Measurements from ENCODE around the gene TUBB3.

TUBB3 gene

DNA sequence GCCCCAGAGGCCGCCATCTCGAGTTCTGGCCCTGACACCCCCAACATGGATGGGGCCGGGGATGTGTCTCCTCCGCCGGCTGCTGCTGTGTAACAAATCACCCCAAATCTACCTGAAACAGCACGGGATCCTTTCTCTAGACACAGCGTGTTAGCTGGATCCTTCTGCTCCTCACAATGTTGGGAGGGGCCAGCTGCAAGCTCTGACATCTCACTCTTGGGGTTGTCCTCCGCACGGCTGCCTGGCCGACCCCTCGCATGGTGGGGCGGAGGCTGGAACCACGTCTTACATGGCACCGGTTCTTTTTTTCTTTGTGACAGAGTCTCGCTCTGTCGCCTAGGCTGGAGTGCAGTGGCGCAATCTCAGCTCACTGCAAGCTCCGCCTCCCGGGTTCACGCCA is 13.8 kb downstream of the TUBB3 start:
- Histone ChIP-seq H3K27me3 (ENCODE audit: control insufficient read depth, insufficient read depth, low read length) (no peaks in the 10 kb centered on the region), H3K36me3 (ENCODE audit: control insufficient read depth, insufficient read depth, low read length) (no peaks in the 10 kb centered on the region), H3K4me3 (ENCODE audit: low read length) (no peak overlapping the region), H3K9me3 (ENCODE audit: control insufficient read depth, low read length) (no peaks in the 10 kb centered on the region), H3K4me1 (ENCODE audit: control insufficient read depth, insufficient read depth, low read length) (no peaks in the 10 kb centered on the region), H3K9ac (ENCODE audit: low read length) (no peak overlapping the region)

DNA sequence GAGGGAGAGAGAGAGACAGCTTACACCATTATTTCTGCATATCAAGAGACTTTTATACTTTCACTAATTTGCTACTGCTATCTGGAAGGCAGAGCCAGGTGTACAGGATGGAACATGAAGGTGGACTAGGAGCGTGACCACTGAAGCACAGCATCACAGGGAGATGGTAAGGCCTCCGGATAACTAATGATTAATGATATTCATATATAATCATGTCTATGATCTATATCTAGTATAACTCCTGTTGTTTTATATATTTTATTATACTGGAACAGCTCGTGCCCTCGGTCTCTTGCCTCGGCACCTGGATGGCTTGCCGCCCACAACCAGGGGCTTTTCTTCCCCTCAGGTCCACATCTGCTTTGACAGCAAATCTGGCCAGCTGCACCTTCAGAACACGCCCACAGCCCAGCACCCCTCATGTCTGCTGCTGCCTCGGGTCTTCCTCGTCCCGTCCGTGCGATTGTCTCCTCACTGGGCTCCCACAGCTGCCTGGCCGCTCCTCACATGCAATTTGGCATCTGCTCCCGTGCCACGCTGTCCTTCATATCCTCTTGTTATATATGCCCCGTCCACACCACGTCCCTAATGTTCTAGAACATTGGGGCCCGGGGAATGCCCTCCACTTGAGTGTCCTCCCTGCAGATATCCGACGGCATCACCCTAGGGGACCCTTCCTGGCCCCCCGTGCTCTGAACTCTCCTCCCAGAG is 15.2 kb downstream of the TUBB3 start:
- Histone ChIP-seq H3K9ac (ENCODE audit: low read length) (no peak overlapping the region), H3K27me3 (ENCODE audit: control insufficient read depth, insufficient read depth, low read length) (no peaks in the 10 kb centered on the region), H3K4me1 (ENCODE audit: control insufficient read depth, insufficient read depth, low read length) (no peaks in the 10 kb centered on the region), H3K9me3 (ENCODE audit: control insufficient read depth, low read length) (no peaks in the 10 kb centered on the region), H3K4me3 (ENCODE audit: low read length) (no peak overlapping the region), H3K36me3 (ENCODE audit: control insufficient read depth, insufficient read depth, low read length) (no peaks in the 10 kb centered on the region)

DNA sequence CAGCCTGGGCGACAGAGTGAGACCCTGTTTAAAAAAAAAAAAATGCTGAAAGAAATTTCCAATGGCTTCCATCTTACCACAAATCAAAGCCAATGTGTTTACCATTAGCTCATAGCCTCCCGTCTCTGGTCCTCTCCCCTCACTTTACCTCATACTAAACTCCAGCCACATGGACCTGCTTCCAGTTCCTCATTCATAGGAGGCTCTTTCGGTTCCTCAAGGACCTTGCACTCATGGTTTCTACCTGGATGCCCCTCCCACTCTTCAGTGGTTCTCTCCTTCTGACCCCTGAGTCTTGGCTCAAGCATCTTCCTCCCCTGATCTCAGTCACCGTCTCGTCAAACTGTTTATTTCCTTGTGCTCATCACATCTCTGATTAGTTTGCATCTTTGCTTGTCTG is 21.6 kb downstream of the TUBB3 start:
- Histone ChIP-seq H3K9me3 (ENCODE audit: control insufficient read depth, low read length) (no peaks in the 10 kb centered on the region), H3K27me3 (ENCODE audit: control insufficient read depth, insufficient read depth, low read length) (peaks cover 17% of the 10 kb centered on the region), H3K4me1 (ENCODE audit: control insufficient read depth, insufficient read depth, low read length) (peaks cover 15% of the 10 kb centered on the region), H3K4me3 (ENCODE audit: low read length) (no peak overlapping the region), H3K9ac (ENCODE audit: low read length) (no peak overlapping the region), H3K36me3 (ENCODE audit: control insufficient read depth, insufficient read depth, low read length) (no peaks in the 10 kb centered on the region)

- Histone ChIP-seq H3K36me3 (ENCODE audit: control insufficient read depth, insufficient read depth, low read length) (no peaks in the 10 kb centered on the region), H3K4me1 (ENCODE audit: control insufficient read depth, insufficient read depth, low read length) (peaks cover 15% of the 10 kb centered on the region), H3K27me3 (ENCODE audit: control insufficient read depth, insufficient read depth, low read length) (peaks cover 17% of the 10 kb centered on the region), H3K4me3 (ENCODE audit: low read length) (no peak overlapping the region), H3K9me3 (ENCODE audit: control insufficient read depth, low read length) (no peaks in the 10 kb centered on the region), H3K9ac (ENCODE audit: low read length) (no peak overlapping the region)
Measured at GRCh38 chr16:89945654-89946053, 22.5 kb downstream of the TUBB3 start.

GRCh38 chr16:89946515-89946914 is 23.4 kb downstream of the TUBB3 start:
- Histone ChIP-seq H3K9me3 (ENCODE audit: control insufficient read depth, low read length) (no peaks in the 10 kb centered on the region), H3K4me1 (ENCODE audit: control insufficient read depth, insufficient read depth, low read length) (peaks cover 15% of the 10 kb centered on the region), H3K4me3 (ENCODE audit: low read length) (no peak overlapping the region), H3K36me3 (ENCODE audit: control insufficient read depth, insufficient read depth, low read length) (no peaks in the 10 kb centered on the region), H3K9ac (ENCODE audit: low read length) (no peak overlapping the region), H3K27me3 (ENCODE audit: control insufficient read depth, insufficient read depth, low read length) (peaks cover 17% of the 10 kb centered on the region)

- Histone ChIP-seq H3K4me3 (ENCODE audit: low read length) (no peak overlapping the region), H3K27me3 (ENCODE audit: control insufficient read depth, insufficient read depth, low read length) (peaks cover 17% of the 10 kb centered on the region), H3K9ac (ENCODE audit: low read length) (peak overlapping the region; percentile 53), H3K9me3 (ENCODE audit: control insufficient read depth, low read length) (no peaks in the 10 kb centered on the region), H3K36me3 (ENCODE audit: control insufficient read depth, insufficient read depth, low read length) (no peaks in the 10 kb centered on the region), H3K4me1 (ENCODE audit: control insufficient read depth, insufficient read depth, low read length) (peaks cover 15% of the 10 kb centered on the region)
Measured at GRCh38 chr16:89949121-89949742, 26.1 kb downstream of the TUBB3 start.

DNA sequence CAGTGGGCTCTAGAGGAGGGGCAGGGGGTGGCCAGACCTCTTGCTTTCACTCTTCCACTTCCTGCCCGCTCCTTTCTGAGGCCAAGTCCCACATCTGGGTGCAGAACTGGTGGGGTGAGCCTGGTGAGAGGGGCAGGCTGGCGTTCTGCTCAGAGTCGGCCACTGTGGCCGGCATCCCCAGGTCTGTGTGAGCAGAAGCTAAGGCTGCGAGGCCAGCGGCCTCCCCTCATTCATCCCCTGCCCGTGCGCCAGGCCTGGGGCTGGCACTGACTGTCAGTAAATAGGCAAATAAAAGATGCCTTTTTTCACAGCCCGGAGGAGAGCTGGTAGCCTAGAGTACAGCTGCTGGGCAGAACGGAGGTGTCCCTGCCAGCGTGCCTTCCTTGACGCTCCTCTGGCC is 26.6 kb downstream of the TUBB3 start:
- H3K4me1 ChIP-seq (ENCODE audit: control insufficient read depth, insufficient read depth, low read length): peaks cover 15% of the 10 kb centered on the region
- H3K36me3 ChIP-seq (ENCODE audit: control insufficient read depth, insufficient read depth, low read length): no peaks in the 10 kb centered on the region
- peaks cover 17% of the 10 kb centered on the region for H3K27me3 ChIP-seq (ENCODE audit: control insufficient read depth, insufficient read depth, low read length)
- H3K9ac ChIP-seq (ENCODE audit: low read length): no peak overlapping the region
- H3K9me3 ChIP-seq (ENCODE audit: control insufficient read depth, low read length): no peaks in the 10 kb centered on the region
- no peak overlapping the region for H3K4me3 ChIP-seq (ENCODE audit: low read length)

- Histone ChIP-seq H3K27me3 (ENCODE audit: control insufficient read depth, insufficient read depth, low read length) (peaks cover 11% of the 10 kb centered on the region), H3K4me1 (ENCODE audit: control insufficient read depth, insufficient read depth, low read length) (peaks cover 15% of the 10 kb centered on the region), H3K4me3 (ENCODE audit: low read length) (no peak overlapping the region), H3K9me3 (ENCODE audit: control insufficient read depth, low read length) (no peaks in the 10 kb centered on the region), H3K9ac (ENCODE audit: low read length) (no peak overlapping the region), H3K36me3 (ENCODE audit: control insufficient read depth, insufficient read depth, low read length) (no peaks in the 10 kb centered on the region)
Measured at GRCh38 chr16:89951509-89951908, 28.4 kb downstream of the TUBB3 start.

- Histone ChIP-seq H3K9me3 (ENCODE audit: control insufficient read depth, low read length) (no peaks in the 10 kb centered on the region), H3K4me3 (ENCODE audit: low read length) (no peak overlapping the region), H3K36me3 (ENCODE audit: control insufficient read depth, insufficient read depth, low read length) (no peaks in the 10 kb centered on the region), H3K4me1 (ENCODE audit: control insufficient read depth, insufficient read depth, low read length) (peaks cover 15% of the 10 kb centered on the region), H3K27me3 (ENCODE audit: control insufficient read depth, insufficient read depth, low read length) (peaks cover 6% of the 10 kb centered on the region), H3K9ac (ENCODE audit: low read length) (no peak overlapping the region)
Measured at GRCh38 chr16:89952049-89952448, 28.9 kb downstream of the TUBB3 start.

- Histone ChIP-seq H3K4me3 (ENCODE audit: low read length) (no peak overlapping the region), H3K36me3 (ENCODE audit: control insufficient read depth, insufficient read depth, low read length) (no peaks in the 10 kb centered on the region), H3K9me3 (ENCODE audit: control insufficient read depth, low read length) (no peaks in the 10 kb centered on the region), H3K27me3 (ENCODE audit: control insufficient read depth, insufficient read depth, low read length) (peaks cover 2% of the 10 kb centered on the region), H3K4me1 (ENCODE audit: control insufficient read depth, insufficient read depth, low read length) (peaks cover 14% of the 10 kb centered on the region), H3K9ac (ENCODE audit: low read length) (no peak overlapping the region)
Measured at GRCh38 chr16:89952551-89952950, 29.4 kb downstream of the TUBB3 start.

DNA sequence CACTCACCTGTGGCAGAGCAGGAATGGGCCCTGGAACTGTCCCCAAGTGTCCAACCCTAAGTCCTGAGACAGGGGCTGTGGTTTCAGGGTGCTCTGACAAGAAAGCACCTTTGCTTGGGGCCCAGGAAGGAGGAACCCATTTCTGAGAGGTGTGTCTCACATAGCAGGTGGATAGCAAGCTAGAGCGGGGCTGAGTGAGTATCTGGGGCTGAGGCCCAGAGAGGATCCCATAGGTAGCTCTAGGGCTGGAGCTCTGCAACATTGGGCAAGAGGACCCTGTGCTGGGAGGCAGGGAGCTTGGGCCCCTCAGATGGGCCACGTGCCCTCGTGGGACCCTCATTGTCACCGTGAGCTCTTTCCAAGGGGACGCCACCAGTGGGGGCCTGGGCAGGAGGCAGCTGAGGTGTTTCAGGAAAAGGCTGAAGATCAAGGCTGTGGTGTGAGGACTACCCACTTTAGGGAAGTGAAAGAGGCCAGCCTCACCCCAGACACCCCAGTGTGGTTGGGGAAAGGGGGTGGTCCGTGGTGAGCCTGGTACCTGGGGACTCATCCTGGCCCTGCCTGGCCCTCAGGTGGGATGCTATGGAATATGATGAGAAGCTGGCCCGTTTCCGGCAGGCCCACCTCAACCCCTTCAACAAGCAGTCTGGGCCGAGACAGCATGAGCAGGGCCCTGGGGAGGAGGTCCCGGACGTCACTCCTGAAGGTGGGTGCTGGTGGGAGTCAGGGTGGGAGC is 30.7 kb downstream of the TUBB3 start:
- no peak overlapping the region for H3K4me3 ChIP-seq (ENCODE audit: low read length)
- no peaks in the 10 kb centered on the region for H3K9me3 ChIP-seq (ENCODE audit: control insufficient read depth, low read length)
- H3K9ac ChIP-seq (ENCODE audit: low read length): no peak overlapping the region
- no peaks in the 10 kb centered on the region for H3K36me3 ChIP-seq (ENCODE audit: control insufficient read depth, insufficient read depth, low read length)
- peaks cover 6% of the 10 kb centered on the region for H3K4me1 ChIP-seq (ENCODE audit: control insufficient read depth, insufficient read depth, low read length)
- H3K27me3 ChIP-seq (ENCODE audit: control insufficient read depth, insufficient read depth, low read length): no peaks in the 10 kb centered on the region

- Histone ChIP-seq H3K9ac (ENCODE audit: low read length) (no peak overlapping the region), H3K4me3 (ENCODE audit: low read length) (no peak overlapping the region), H3K9me3 (ENCODE audit: control insufficient read depth, low read length) (no peaks in the 10 kb centered on the region), H3K27me3 (ENCODE audit: control insufficient read depth, insufficient read depth, low read length) (no peaks in the 10 kb centered on the region), H3K4me1 (ENCODE audit: control insufficient read depth, insufficient read depth, low read length) (peaks cover 2% of the 10 kb centered on the region), H3K36me3 (ENCODE audit: control insufficient read depth, insufficient read depth, low read length) (no peaks in the 10 kb centered on the region)
Measured at GRCh38 chr16:89954462-89954861, 31.3 kb downstream of the TUBB3 start.
